GM12892 (cell line): ENCODE data around the gene SLC35D2.
"Not testable (repeated sequence)": the region's sequence is repeated elsewhere in the genome, so short reads cannot be mapped to it uniquely, and the experiment has no call there.

Experiments used
- DNase-seq: peaks from one replicate; pipeline ENCODE4 v3.0.0; 2011; ENCODE audit not compliant: insufficient read length
- FAIRE-seq: peaks from 2 replicates; lab custom pipeline; 2011; peaks lifted over from hg19 to GRCh38; lab: Jason Lieb, UNC
- POLR2A ChIP-seq: IDR thresholded peaks from 2 replicates; pipeline ENCODE4 v1.6.1; 2011; ENCODE audit warnings: low read depth, low read length, control low read depth
- POLR2AphosphoS5 ChIP-seq: IDR thresholded peaks from 2 replicates; pipeline ENCODE4 v1.6.1; 2011; ENCODE audit warnings: low read depth, low read length, control low read depth
- TAF1 ChIP-seq: IDR thresholded peaks from 2 replicates; pipeline ENCODE4 v1.6.1; 2011; ENCODE audit warnings: low read depth, mild to moderate bottlenecking, control low read depth, low read length, borderline replicate concordance

Gene SLC35D2

DNA sequence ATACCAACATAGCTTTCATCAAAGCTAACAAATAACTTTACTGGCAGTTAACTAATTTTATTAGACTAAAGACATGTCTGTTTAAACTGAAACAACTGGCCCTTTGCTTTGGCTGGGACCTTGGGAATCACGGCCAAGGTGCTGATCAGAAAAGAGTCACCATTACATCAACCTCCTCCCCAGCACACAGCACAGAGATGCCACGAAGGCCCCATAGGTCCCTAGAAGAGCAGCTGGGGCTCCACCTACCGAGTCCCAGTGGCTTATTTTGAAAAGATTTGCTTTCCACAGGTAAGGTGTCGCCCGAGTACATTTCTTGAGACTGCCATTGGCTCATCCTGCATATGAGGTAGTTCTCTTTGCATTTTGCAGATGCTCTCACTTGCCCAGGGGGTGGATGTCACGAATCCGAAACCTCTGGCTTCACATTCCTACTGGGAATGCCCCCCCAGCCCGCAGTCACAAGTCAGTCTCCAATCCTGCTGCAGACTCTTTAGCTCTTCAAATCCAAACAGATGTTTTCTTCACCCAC is 62.7 kb downstream of the SLC35D2 start:
- DNase-seq (no peak), FAIRE-seq (no peak)
- TF ChIP-seq POLR2A (no peak), POLR2AphosphoS5 (no peak)

DNA sequence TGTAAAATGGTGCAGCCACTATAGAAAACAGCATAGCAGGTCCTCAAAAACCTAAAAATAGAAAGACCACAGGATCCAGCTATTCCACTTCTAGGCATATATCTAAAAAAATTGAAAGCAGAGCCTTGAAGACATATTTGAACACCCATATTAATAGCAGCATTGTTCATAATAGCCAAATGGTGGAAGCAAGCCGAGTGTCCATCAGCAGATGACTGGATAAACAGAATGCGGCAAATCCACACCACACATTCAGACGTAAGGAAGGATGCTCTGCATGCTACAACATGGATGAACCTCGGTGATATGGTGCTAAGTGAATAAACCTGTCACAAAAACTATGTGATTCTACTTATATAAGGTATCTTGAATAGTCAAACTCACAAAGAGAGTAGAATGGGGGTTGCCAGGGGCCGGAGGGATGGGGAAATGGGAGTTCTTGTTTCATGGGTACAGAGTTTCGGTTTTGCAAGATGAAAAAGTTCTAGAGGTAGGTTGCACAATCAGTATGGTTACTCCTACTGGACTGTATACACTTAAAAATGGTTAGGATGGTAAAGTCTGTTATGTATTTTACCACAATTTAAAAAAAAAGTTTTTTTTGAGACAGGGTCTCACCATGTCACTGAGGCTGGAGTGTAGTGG is 64.5 kb downstream of the SLC35D2 start:
- TF ChIP-seq TAF1 (no peak), POLR2AphosphoS5 (no peak), POLR2A (no peak)
- no peak for DNase-seq
- no peak for FAIRE-seq

DNA sequence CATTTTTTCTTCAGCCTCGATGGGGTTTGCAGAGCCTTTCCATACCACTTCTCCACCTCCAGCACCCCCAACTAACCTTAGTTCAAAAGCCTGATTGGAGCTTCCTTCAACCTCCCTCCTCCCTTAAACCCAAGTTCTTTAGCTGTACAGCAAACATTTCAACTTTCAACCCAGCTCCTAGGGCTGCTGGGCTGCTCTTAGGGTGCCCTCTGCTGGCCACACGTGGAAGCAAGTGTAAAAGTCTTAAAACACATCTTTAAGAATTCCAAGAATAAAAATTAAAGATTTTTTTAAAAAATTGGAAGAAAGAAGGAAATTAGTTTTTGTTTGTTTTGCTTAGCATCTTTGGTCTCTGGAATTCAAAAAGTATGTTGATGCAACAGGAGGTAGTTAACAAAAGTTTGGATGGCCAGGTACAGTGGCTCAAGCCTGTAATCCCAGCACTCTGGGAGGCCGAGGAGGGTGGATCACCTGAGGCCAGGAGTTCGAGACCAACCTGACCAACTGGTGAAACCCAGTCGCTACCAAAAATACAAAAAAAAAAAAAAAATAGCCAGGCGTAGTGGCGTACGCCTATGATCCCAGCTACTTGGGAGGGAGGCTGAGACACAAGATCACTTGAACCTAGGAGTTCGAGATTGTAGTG is 66.1 kb downstream of the SLC35D2 start:
- DNase-seq, result peak; percentile 25
- peak; percentile 38 for FAIRE-seq
- no peak for TF ChIP-seq TAF1
- TF ChIP-seq POLR2AphosphoS5, result no peak
- TF ChIP-seq POLR2A, result no peak

DNA sequence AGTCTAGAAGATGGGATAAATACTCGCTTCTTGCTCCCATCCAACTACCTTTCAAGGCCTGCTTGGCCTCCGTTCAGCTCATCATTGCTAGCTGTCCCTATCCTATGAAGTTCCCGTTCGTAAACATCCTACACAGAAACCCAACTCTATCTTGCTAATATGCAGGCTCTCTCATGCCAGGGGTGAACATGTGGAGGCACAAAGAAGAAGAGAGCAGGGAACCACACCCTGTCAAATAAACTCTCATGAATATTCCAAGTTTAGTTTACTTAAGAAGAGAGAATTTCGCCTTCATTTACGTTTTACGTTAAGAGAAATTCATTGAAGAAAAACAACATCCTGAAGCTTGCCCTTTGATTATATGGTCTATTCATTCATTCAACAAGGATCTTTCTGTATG is 73.7 kb downstream of the SLC35D2 start:
- DNase-seq (no peak), FAIRE-seq (no peak)
- no peak for TF ChIP-seq TAF1
- no peak for TF ChIP-seq POLR2A
- TF ChIP-seq POLR2AphosphoS5, result no peak

GRCh38 chr9:96306958-96307357 is 76.6 kb downstream of the SLC35D2 start:
- not testable (repeated sequence) for FAIRE-seq, DNase-seq

DNA sequence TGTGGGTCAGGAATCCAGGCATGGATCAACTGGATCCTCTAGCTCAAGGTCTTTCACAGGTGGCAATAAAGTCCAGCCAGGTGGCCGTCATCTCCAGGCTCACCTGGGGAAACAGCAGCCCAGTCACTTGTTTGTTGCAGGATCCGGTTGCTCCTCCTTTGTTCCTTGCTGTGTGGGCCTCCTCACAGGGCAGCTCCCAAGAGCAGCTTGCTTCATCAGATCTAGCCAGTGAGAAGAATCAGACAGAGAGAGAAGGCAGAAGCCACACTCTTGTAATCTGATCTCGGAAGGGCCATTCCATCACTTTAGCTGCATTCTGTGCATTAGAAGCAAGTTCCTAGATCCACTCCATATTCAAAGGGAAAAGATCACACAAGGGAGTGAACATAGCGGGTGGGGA is 78.3 kb downstream of the SLC35D2 start:
- FAIRE-seq, result no peak
- TF ChIP-seq TAF1 (no peak), POLR2A (no peak), POLR2AphosphoS5 (no peak)
- no peak for DNase-seq

DNA sequence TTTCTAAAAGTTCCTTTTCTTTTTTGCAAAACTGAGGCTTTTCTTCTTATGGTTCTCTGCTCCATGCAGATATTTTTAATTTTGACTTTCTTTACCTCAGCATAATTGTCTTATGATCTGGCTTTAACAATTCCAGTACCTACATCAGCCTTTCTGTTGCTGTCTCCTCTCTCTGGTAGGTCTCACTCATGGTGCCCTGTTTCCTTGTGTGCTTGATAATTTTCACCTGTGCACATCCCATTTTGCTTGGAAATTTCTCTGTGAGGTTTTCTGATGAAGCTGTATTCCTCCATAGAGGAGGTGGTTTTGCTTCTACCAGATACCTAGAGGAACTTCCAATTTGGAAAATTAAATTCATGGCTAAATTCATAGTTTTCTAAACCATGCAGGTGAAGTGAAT is 79.3 kb downstream of the SLC35D2 start:
- DNase-seq (no peak), FAIRE-seq (no peak)

DNA sequence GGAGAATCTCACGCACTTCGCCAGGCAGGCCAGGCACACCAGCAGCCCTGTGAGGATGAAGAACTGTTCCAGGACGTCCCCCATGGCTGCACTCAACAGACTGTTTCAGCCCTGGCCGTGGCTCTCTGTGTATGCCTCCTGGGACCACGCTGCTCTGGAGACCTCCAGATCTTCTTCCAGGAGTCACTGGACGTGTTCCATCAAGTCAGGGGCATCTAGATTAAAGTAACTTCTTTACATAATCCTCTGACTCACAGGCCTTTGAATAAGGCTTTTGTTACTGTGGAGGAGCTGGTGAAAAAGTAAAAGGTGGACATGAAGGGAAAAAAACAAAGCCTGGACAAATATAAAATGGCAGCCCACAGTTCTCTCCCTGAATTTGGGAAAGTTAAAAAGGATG is 81.5 kb downstream of the SLC35D2 start, which contains the start of gene HSD17B3:
HSD17B3 (minus strand) TSS at position 156 of the 400 bp plus-strand sequence; CDS start at position 84, 72 bp downstream.
- TF ChIP-seq POLR2AphosphoS5 (no peak), POLR2A (no peak), TAF1 (no peak)
- FAIRE-seq (no peak), DNase-seq (no peak)

More for the DNA sequence above, 79.3 kb downstream of the SLC35D2 start:
- TF ChIP-seq POLR2A, result no peak
- TF ChIP-seq TAF1, result no peak
- no peak for TF ChIP-seq POLR2AphosphoS5

DNA sequence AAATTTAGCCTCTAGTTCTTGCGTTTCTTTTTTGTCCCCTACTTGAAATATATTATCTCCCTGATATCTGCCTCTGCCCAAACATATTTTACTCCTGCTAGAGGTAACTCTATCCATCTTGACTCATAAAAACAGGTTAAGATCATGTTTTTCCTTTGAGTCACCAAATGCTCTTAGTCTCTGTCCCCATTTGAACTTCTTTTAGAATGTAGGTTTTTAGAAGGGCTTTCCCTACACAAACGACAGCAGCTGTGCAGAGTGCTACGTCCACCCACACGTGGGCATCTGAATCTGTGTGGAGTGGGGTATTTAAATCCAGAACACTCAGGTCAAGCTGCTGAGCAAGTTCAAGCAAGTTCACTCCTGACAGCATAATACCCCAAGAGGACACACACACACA is 83.7 kb downstream of the SLC35D2 start:
- DNase-seq (no peak), FAIRE-seq (no peak)
- no peak for TF ChIP-seq TAF1
- TF ChIP-seq POLR2AphosphoS5, result no peak
- no peak for TF ChIP-seq POLR2A

- TF ChIP-seq TAF1, result no peak
- TF ChIP-seq POLR2AphosphoS5, result no peak
- TF ChIP-seq POLR2A, result no peak
- DNase-seq, result no peak
- no peak for FAIRE-seq
These were observed 89.4 kb downstream of the SLC35D2 start for GRCh38 chr9:96294159-96294545.

DNA sequence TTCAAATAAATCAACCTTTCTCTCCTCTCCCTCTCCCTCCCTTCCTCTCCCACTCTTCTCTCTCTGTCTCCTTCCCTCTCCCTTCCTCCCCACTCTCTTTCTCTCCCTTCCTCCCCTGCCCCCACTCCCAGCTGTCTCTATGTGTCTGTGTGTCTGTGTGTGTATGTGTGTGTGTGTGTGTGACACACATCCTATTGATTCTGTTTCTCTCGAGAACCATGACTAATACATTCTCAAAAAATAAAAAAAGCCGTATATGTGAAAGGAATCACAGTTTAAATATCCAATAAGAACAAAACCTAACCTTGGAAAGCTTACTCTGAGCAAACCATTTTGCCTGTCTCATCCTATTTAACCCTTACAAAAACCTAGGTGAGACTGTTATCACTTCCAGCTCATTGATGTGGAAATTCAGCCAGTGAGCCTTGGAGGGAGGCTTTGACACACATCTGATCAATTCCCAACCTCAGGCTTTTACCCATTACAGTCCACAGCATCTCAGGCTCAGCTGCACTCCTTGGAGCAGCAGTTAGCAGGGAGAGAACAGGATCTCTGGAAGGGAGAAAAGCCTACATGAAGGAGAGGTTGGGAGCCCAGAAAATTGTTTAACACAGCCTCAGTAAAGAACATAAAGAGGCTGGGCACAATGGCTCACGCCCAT is 89.9 kb downstream of the SLC35D2 start:
- DNase-seq (no peak), FAIRE-seq (no peak)
- TF ChIP-seq POLR2A (no peak), POLR2AphosphoS5 (no peak), TAF1 (no peak)
